CD4-positive, alpha-beta T cell treated with Interleukin-17A for 1 hour (primary cell): ENCODE data around the gene PPP1CC.
A peak's percentile ranks its signal among the peaks of the same experiment; 100 is the strongest.
"Not testable (repeated sequence)": the region's sequence is repeated elsewhere in the genome, so short reads cannot be mapped to it uniquely, and the experiment has no call there.

ENCODE experiments used
- DNase-seq: peaks from one replicate; pipeline ENCODE4 v3.0.0-alpha.2; 2020

PPP1CC gene

GRCh38 chr12:110742718-110743570 lies at the start of gene PPP1CC:
Gene PPP1CC, minus strand, starts transcription at chr12:110742891. Its CDS starts 184 bp downstream, at chr12:110742707.
- DNase-seq, result peak; percentile 95

- DNase-seq, result no peak
These were observed 48.9 kb upstream of the PPP1CC start for GRCh38 chr12:110791589-110791988.

GRCh38 chr12:110790301-110790700 lies 47.6 kb upstream of the PPP1CC start:
- no peak for DNase-seq

DNA sequence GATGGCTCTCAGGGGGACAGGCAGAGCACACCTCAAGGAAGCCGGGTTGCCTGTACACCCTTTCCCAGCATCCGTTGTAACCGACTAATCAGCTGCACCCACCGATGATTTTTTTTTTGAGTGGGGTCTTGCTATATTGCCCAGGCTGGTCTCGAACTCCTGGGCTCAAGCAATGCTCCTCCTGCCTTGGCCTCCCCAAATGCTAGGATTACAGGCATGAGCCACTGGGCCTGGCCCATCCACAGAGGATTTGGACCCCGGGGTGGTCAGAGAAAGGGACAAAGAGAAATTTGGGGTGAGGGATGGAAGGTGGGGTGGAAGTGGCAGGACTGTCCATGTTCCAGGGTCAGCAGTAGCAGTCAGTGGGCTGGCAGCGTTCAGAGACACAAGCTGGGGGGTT lies 43.3 kb upstream of the PPP1CC start:
- DNase-seq, result no peak

GRCh38 chr12:110785240-110785639 lies 42.5 kb upstream of the PPP1CC start:
- no peak for DNase-seq

GRCh38 chr12:110782922-110783321 lies 40.2 kb upstream of the PPP1CC start:
- DNase-seq, result no peak

- DNase-seq, result no peak
These were observed 39.4 kb upstream of the PPP1CC start for GRCh38 chr12:110782094-110782493.

- DNase-seq, result peak; percentile 71
These were observed 37.8 kb upstream of the PPP1CC start for GRCh38 chr12:110780448-110780847.

GRCh38 chr12:110778833-110779577 lies 36.3 kb upstream of the PPP1CC start:
- no peak for DNase-seq

GRCh38 chr12:110776410-110776809 lies 33.7 kb upstream of the PPP1CC start:
- peak; percentile 22 for DNase-seq

DNA sequence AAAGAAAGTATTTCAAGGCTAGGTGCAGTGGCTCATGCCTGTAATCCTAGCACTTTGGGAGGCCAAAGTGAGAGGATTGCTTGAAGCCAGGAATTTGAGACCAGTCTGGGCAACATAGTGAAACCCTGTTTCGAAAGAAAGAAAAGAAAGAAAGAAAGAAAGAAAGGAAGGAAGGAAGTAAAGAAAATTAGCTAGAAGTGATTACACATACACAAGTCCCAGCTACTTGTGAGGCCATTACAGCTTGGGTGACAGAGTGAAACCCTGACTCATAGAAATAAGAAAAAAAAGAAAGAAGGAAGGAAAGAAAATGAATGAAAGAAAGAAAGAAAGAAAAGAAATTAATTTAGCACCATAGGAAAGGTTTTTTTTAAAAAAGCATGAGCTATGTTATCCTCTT lies 33.3 kb upstream of the PPP1CC start:
- DNase-seq, result no peak

GRCh38 chr12:110774824-110775223 lies 32.1 kb upstream of the PPP1CC start:
- no peak for DNase-seq

DNA sequence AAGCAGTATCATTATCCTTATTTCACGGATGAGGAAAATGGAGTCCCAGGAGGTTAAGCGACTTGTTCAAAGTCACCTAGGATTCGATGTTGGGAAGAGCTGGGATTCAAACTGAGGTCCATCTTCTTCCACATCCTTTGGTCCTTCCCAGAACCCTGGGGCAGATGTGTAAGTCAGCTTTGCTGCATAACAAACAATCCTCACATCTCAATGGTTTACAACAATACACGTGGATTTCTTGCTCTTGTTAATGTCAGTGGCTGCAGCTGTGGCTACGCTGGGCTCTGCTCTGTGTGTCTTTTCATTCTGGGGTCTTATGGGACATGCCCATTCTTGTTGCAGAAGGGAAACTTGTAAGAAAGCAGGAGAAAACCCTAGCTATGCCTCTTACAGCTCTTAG lies 26.3 kb upstream of the PPP1CC start:
- no peak for DNase-seq

- DNase-seq, result no peak
These were observed 25.2 kb upstream of the PPP1CC start for GRCh38 chr12:110767863-110768262.

DNA sequence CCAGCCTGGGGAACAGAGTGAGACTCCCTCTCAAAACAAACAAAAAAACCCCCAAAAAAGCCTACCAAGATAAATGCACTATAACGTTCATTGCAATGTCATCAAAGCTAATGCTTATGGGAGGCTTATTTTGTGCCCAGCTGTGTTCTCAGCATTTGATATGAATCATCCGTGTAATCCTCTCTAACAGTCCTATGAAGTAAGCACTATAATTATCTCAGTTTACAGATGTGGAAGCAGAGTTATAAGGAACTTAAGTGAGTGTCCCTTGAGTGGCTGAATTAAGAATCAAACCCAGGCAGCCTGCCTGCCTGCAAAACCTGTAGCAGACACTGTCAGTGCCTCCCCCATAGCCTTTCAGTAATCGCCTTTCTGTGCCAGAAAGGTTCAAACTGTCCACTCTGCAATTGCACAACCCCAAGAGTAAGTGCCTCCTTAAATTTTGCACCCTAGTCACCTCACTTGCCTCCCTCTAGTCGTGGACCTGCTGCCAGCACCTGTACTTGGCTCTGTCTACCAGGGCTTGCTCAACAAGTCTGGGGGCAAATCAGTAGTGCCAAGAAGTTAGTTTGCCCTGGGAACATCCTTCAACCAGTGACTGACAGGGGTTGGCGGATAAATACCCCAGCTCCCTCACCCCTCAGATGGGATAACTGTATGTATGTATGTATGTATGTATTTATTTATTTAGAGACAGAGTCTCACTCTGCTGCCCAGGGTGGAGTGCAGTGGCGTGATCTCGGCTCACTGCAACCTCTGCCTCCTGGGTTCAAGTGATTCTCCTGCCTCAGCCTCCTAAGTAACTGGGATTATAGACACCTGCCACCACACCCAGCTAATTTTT lies 23.8 kb upstream of the PPP1CC start:
- DNase-seq, result no peak

DNA sequence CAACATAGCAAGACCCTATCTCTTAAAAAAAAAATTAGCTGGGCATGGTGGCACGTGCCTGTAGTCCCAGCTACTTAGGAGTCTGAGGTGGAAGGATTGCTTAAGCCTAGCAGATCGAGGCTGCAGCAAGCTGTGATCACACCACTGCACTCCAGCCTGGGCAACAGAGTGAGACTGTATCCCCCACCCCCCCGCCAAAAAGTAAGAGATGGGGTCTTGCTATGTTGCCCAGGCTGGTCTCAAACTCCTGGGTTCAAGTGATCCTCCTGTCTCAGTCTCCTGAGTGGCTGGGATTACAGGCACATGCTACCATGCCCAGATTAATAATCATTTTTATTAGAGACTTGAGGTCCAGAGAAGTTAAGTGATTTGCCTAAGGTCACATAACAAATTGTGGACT lies 22.9 kb upstream of the PPP1CC start:
- not testable (repeated sequence) for DNase-seq

DNA sequence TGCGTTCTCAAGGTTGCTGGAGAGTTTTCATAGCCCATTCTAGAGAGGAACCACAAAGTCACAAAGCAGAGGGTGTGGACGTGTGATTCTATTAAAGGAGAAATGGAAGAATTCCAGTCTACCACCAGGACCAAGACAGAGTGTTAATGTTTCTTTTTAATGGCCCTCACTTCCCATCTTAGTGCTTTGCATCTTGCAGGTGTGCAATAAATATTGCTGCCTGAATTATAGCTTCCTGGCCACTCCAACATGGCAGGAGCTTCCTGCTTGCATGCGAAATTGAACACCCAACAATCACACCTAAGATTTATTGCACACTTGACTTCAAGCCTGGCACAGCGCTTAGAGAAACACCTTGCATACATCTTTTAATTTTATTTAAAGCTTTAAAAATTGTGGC lies 22.4 kb upstream of the PPP1CC start:
- DNase-seq, result no peak

GRCh38 chr12:110763583-110763982 lies 20.9 kb upstream of the PPP1CC start:
- DNase-seq, result no peak

GRCh38 chr12:110762891-110763290 lies 20.2 kb upstream of the PPP1CC start:
- no peak for DNase-seq

GRCh38 chr12:110760204-110760609 lies 17.5 kb upstream of the PPP1CC start:
- DNase-seq, result no peak

DNA sequence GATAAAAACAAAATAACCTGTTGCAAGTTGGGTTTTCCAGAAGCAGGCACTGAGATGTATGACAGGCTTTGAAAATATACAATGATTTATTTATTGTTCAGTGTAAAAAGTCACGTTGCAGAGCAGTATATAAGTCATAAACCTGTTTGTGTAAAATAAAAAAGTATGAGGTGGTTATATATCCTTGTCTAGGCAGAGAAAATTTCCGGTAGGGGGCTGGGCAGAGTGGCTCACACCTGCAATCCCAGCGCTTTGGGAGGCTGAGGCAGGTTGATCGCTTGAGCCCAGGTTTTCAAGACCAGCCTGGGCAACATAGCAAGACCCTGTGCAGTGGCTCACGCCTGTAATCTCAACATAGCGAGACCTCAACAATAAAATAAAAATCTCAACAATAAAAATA lies 16.2 kb upstream of the PPP1CC start:
- DNase-seq, result no peak

DNA sequence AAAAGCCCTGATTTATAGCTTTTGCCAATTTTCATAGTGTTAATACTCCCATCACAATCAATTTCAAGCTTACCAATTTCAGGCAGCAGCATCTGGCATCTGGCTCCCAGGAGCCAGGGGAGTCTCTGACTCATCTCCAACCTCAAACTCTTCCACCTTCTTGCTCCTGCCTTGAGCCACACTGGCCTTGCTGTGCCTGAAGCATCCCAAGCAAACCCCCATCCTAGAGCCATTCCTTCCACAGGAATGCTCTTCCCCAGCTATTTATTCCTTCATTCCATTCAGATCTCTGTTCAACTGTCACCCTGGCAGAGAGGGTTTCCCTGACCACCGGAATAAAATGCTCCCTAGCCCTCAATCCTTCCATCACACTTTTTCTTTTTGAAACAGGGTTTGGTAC lies 13.9 kb upstream of the PPP1CC start:
- DNase-seq, result no peak

GRCh38 chr12:110754101-110754793 lies 11.6 kb upstream of the PPP1CC start:
- DNase-seq, result no peak
